Neural cell (in vitro differentiated cells): ENCODE data around the gene UGT3A1. TPM values are rescaled to one million over a fixed set of nuclear protein-coding genes. Genes with fewer than 3 reads are reported as not detected.
"Not testable (repeated sequence)": the region's sequence is repeated elsewhere in the genome, so short reads cannot be mapped to it uniquely, and the experiment has no call there.

Experiments used
- H2AFZ ChIP-seq: fragments of 200-600, 300-800 bp; sonication (generic), shearing (Covaris generic); 2 replicates; pipeline ENCODE4 v1.6.0; 2014; ENCODE audit warnings: low read depth, mild to moderate bottlenecking, antibody characterized with exemption, low read length, moderate library complexity
- H3F3A ChIP-seq: fragments of 200-600 bp; shearing (Covaris generic); 2 replicates; pipeline ENCODE4 v1.6.1; 2016; ENCODE audit warnings: mild to moderate bottlenecking, moderate library complexity, mixed read lengths, antibody characterized with exemption, low read length; ENCODE audit not compliant: insufficient read depth, poor library complexity, severe bottlenecking
- H3K27ac ChIP-seq: fragments of 200-600, 300-800 bp; sonication (generic), shearing (Covaris generic); 2 replicates; pipeline ENCODE4 v1.5.1; 2014; ENCODE audit warnings: mild to moderate bottlenecking, low read length, moderate library complexity
- H3K27me3 ChIP-seq: fragments of 300-800, 200-600 bp; sonication (generic), shearing (Covaris generic); 2 replicates; pipeline ENCODE4 v1.6.0; 2014; ENCODE audit warnings: mild to moderate bottlenecking, low read depth, low read length, moderate library complexity; ENCODE audit not compliant: insufficient read depth
- H3K36me3 ChIP-seq: fragments of 300-800, 200-600 bp; sonication (generic), shearing (Covaris generic); 2 replicates; pipeline ENCODE4 v1.5.1; 2014; ENCODE audit warnings: mild to moderate bottlenecking, antibody characterized with exemption, low read length, moderate library complexity; ENCODE audit not compliant: insufficient read depth
- H3K4me2 ChIP-seq: fragments of 300-800, 200-600 bp; sonication (generic), shearing (Covaris generic); 2 replicates; pipeline ENCODE4 v1.6.0; 2014; ENCODE audit warnings: mild to moderate bottlenecking, low read length
- H3K4me3 ChIP-seq: fragments of 300-800, 200-600 bp; sonication (generic), shearing (Covaris generic); 2 replicates; pipeline ENCODE4 v1.5.1; 2014; ENCODE audit warnings: mild to moderate bottlenecking, low read length, moderate library complexity
- H3K79me2 ChIP-seq: fragments of 200-600 bp; shearing (Covaris generic); replicated peaks from 2 replicates; pipeline ENCODE4 v1.6.0; 2014; ENCODE audit warnings: mild to moderate bottlenecking, low read length, moderate library complexity; ENCODE audit not compliant: insufficient read depth
- H3K9ac ChIP-seq: fragments of 300-800, 200-600 bp; sonication (generic), shearing (Covaris generic); 2 replicates; pipeline ENCODE4 v1.6.1; 2016; ENCODE audit warnings: mild to moderate bottlenecking, low read length, mixed read lengths
- H3K9me2 ChIP-seq: fragments of 200-600 bp; shearing (Covaris generic); 2 replicates; pipeline ENCODE4 v1.6.1; 2016; ENCODE audit warnings: mild to moderate bottlenecking, low read length, mixed read lengths; ENCODE audit not compliant: insufficient read depth
- H3K9me3 ChIP-seq: fragments of 200-600, 300-800 bp; sonication (generic), shearing (Covaris generic); 2 replicates; pipeline ENCODE4 v1.6.1; 2016; ENCODE audit warnings: mild to moderate bottlenecking, mixed run types, low read length, moderate library complexity, mixed read lengths
- H4K20me1 ChIP-seq: fragments of 200-600 bp; shearing (Covaris generic); 2 replicates; pipeline ENCODE4 v1.6.1; 2016; ENCODE audit warnings: mild to moderate bottlenecking, mixed run types; ENCODE audit not compliant: insufficient read depth
- CTCF ChIP-seq: fragments of 450-650 bp; IDR thresholded peaks from 2 replicates; pipeline ENCODE4 v1.5.1; 2014; ENCODE audit warnings: antibody characterized with exemption, mild to moderate bottlenecking, moderate library complexity; ENCODE audit not compliant: poor library complexity, severe bottlenecking
- EP300 ChIP-seq: fragments of 450-650 bp; conservative IDR thresholded peaks from 2 replicates; pipeline ENCODE4 v1.6.1; 2014; ENCODE audit warnings: antibody characterized with exemption, mild to moderate bottlenecking, moderate library complexity; ENCODE audit not compliant: poor library complexity, severe bottlenecking
- EZH2 ChIP-seq: fragments of 200-600, 300-800 bp; shearing (Covaris generic), sonication (generic); IDR thresholded peaks from 2 replicates; pipeline ENCODE4 v1.6.1; 2014; ENCODE audit warnings: antibody characterized with exemption, low read length, borderline replicate concordance, mild to moderate bottlenecking; ENCODE audit not compliant: insufficient read depth, poor library complexity, severe bottlenecking
- MXI1 ChIP-seq: fragments of 450-650 bp; conservative IDR thresholded peaks from 2 replicates; pipeline ENCODE4 v1.6.1; 2014; ENCODE audit warnings: antibody characterized with exemption, mild to moderate bottlenecking; ENCODE audit not compliant: poor library complexity, severe bottlenecking
- POLR2AphosphoS5 ChIP-seq: IDR thresholded peaks from 2 replicates; pipeline ENCODE4 v1.6.1; 2012
- RAD21 ChIP-seq: fragments of 450-650 bp; conservative IDR thresholded peaks from 2 replicates; pipeline ENCODE4 v1.6.1; 2014; ENCODE audit warnings: antibody characterized with exemption, mild to moderate bottlenecking, moderate library complexity
- REST ChIP-seq: IDR thresholded peaks from 2 replicates; pipeline ENCODE4 v1.6.1; 2012; ENCODE audit warnings: borderline replicate concordance
- SMC3 ChIP-seq: fragments of 450-650 bp; conservative IDR thresholded peaks from 2 replicates; pipeline ENCODE4 v1.6.1; 2014; ENCODE audit warnings: antibody characterized with exemption, mild to moderate bottlenecking, moderate library complexity; ENCODE audit not compliant: poor library complexity
- TAF1 ChIP-seq: IDR thresholded peaks from 2 replicates; pipeline ENCODE4 v1.6.1; 2012; ENCODE audit warnings: low read depth
- polyA plus RNA-seq: library from polyadenylated mRNA; depleted of rRNA; stranded (reverse); fragments of >200 nt; gene quantifications from 2 replicates; pipeline ENCODE4 v1.2.3, GENCODE V29; 2014

UGT3A1 gene
- polyA plus RNA-seq, 1 donor from 2014 or later: not detected

- no peaks in the 10 kb centered on the region for H4K20me1 ChIP-seq
- H2AFZ ChIP-seq: no peak overlapping the region
- TF ChIP-seq REST: no peak
- TF ChIP-seq EZH2: no peak
- no peak for TF ChIP-seq EP300
- no peak overlapping the region for H3K4me2 ChIP-seq
- H3K9me2 ChIP-seq: no peaks in the 10 kb centered on the region
- H3K9ac ChIP-seq: no peak overlapping the region
- no peak overlapping the region for H3K4me3 ChIP-seq
- no peaks in the 10 kb centered on the region for H3K79me2 ChIP-seq
- H3K9me3 ChIP-seq: no peaks in the 10 kb centered on the region
- no peaks in the 10 kb centered on the region for H3K36me3 ChIP-seq
- H3K27me3 ChIP-seq: no peaks in the 10 kb centered on the region
- no peak overlapping the region for H3K27ac ChIP-seq
- H3F3A ChIP-seq: no peaks in the 10 kb centered on the region
Measured at GRCh38 chr5:36027711-36028110, 36.5 kb upstream of the UGT3A1 start.

GRCh38 chr5:36026706-36027465, 35.7 kb upstream of the UGT3A1 start:
- Histone ChIP-seq H3K9me2 (no peaks in the 10 kb centered on the region), H3K4me3 (no peak overlapping the region), H3K9me3 (no peaks in the 10 kb centered on the region), H3F3A (no peaks in the 10 kb centered on the region), H3K79me2 (no peaks in the 10 kb centered on the region), H3K36me3 (no peaks in the 10 kb centered on the region), H4K20me1 (no peaks in the 10 kb centered on the region), H2AFZ (no peak overlapping the region), H3K27me3 (no peaks in the 10 kb centered on the region), H3K9ac (no peak overlapping the region), H3K4me2 (no peak overlapping the region), H3K27ac (no peak overlapping the region)
- no peak for TF ChIP-seq POLR2AphosphoS5
- no peak for TF ChIP-seq REST
- no peak for TF ChIP-seq SMC3
- TF ChIP-seq CTCF: no peak
- TF ChIP-seq EP300: no peak
- TF ChIP-seq MXI1: no peak
- no peak for TF ChIP-seq RAD21
- TF ChIP-seq TAF1: no peak
- no peak for TF ChIP-seq EZH2

GRCh38 chr5:36022246-36022645, 31.1 kb upstream of the UGT3A1 start:
- not testable (repeated sequence) for H3K9me2 ChIP-seq, H3K9ac ChIP-seq, H3K4me3 ChIP-seq, H3K27ac ChIP-seq, H3F3A ChIP-seq, H3K9me3 ChIP-seq, H2AFZ ChIP-seq, H4K20me1 ChIP-seq, H3K36me3 ChIP-seq, H3K4me2 ChIP-seq, H3K27me3 ChIP-seq, H3K79me2 ChIP-seq

GRCh38 chr5:36019584-36019983, 28.4 kb upstream of the UGT3A1 start:
- not testable (repeated sequence) for H2AFZ ChIP-seq, H3K9me3 ChIP-seq, H3K4me3 ChIP-seq, H3K36me3 ChIP-seq, H3K9me2 ChIP-seq, H3K79me2 ChIP-seq, H3K27me3 ChIP-seq, H3K4me2 ChIP-seq, H3F3A ChIP-seq, H3K9ac ChIP-seq, H3K27ac ChIP-seq, H4K20me1 ChIP-seq
